ENCODE results near the gene ST3GAL3. TPM values are rescaled to one million over a fixed set of nuclear protein-coding genes. Genes with fewer than 3 reads are reported as not detected.
A peak's percentile ranks its signal among the peaks of the same experiment; 100 is the strongest.

Gene ST3GAL3
- total RNA-seq, 1 donor from 2014 or later, result 15.7 TPM

DNA sequence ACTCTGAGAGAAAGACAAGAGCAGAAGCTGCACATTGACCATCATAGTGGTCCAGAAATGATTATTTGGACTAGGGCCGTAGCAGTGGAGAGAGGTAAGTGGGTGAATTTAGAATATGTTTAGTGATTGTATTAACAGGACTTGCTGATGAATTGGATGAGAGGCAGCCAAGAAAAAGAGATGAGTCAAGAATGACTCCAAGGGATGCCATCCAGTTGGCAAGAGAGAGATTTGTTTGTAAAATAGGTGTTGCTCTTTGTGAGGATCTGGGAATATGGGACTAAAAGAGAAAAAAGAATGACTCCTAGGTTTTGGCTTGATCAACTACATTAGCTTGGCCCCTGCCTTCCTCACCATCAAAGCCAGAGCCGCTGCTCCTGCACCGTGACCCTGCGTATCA, 172.1 kb downstream of the ST3GAL3 start:
- DNase-seq, result no peak

DNA sequence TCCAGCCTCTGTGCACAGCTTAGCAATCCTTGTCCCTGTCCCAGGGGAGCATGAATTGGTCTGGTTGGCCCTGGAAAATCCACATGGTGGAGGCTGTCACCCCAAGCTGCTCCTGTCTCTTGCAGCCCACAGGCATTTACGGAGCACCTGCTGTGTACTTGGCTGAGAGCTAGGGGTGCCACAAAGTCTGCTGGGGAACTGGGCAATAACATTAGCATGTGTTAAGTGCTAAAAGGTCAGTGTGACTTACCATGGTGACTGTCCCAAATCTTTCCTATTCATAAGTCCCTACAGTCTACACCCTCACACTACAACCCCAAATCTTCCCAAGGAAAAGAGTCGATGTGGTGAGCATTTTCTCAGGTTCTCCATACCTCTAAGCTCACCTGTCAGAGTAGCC, 172.7 kb downstream of the ST3GAL3 start:
- no peak for DNase-seq

DNA sequence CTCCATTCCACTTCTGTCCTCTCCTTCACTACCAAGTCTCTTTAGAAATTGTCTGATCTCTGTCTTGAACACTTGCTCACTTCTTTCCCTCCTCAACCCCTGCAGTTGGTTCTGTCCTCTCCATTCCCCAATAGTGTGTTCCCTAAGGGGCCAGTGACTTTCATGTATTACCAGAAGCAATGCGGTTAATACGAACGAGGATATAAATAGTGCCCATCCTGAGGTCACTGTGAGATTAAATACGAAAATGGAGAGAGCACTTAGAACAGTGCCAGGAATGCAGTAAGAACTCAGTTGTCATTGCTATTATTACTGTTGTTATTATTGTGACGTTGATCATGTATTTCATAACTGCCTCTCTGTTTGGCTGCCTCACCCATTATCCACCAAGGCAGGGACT, 173.3 kb downstream of the ST3GAL3 start:
- DNase-seq, result no peak

DNA sequence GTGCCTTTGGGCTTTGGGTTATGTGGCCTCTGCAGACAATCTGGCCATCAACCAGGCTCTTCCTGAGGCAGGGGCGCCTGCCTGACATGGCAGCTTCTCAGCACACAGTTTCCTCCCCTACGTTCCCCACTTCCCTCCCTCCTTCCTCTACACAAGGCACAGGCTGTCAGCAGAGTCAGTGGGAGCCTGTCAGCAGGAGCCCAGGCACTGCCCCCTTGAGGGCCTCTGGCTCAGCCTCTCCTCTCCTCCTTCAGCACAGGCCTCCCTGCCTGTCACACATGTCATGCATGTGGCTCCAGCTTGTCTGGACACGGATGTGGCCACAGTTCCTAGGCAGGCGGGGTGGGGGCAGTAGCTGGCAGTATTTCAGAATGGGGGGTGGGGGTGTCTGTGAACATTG, 174.1 kb downstream of the ST3GAL3 start:
- peak; percentile 48 for DNase-seq

DNA sequence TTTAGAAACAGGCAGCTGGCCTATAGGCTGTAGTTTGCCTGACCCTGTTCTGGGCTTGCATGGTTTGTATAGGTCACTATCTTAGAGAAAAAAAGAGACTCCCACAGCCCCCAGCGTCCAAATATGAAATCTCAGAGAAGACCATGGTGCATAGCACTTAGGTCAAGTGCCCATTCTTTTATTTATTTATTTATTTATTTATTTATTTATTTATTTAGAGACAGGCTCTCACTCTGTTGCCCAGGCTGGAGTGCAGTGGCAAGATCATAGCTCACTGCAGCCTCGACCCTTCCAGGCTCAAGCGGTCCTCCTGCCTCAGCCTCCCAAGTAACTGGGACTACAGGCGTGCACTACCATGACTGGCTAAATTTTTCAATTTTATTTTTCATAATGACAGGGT, 175.4 kb downstream of the ST3GAL3 start:
- no peak for DNase-seq

DNA sequence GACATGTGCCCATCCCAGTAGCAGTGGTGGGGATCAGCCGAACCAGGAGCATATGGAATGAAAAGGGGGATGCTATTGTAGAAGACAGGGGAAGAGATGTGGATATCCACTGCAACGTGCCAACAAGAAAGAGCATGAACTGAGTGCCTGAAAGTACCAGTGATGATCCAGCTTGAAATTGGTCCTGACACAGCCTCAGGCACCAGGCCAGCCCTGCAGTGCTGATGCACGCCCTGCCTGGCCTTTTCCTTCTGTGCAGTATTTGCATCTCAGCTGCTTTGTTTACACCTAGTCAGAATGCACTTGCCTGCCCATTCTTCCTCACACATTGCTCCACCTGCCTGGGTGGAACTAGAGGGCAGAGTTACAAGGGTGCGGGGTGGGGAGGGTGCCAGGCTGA, 176.0 kb downstream of the ST3GAL3 start:
- DNase-seq, result no peak

DNA sequence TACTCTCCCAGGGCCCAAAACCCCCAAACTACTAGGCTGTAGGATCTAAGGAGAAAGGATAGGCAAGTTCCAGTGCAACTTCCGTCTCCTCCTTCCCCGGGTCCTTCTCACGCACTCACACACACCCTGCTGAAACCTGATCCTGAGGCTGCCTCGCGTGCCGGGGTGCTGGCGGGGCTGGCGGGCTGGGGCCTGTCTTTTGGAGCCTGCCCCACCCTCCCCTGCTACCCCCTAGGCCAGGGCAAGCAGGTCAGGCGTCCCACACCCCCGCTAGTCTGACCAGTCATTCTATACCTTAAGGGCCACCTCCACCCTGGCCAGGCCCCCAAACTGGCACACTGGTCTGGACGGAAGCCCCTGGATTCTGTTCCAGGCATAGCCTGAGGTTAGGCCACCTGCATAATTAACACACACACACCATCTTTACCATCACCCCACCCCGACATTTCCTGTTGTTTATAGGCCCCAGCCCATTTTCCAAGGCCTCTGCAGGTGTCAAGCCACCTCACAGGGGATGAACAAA, 178.0 kb downstream of the ST3GAL3 start:
- no peak for DNase-seq

DNA sequence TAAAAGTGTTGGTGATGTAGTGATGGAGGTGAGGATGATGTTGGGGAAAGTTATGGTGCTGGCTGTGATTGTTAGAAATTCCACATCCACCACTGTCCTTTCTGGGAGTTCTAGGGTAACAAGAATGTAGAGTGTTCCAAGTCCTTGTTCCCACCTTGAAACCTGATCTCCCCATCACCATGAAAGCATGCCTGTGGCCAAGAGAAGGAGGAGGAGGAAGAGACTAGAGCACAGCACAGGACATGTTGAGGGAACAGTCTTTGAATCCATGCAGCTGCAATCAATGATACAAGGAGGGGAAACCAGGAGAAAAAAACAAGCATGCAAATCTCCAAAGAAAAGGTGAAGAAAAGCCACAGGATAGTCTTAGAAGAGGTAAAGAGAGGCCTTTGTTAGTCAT, 180.4 kb downstream of the ST3GAL3 start:
- no peak for DNase-seq

DNA sequence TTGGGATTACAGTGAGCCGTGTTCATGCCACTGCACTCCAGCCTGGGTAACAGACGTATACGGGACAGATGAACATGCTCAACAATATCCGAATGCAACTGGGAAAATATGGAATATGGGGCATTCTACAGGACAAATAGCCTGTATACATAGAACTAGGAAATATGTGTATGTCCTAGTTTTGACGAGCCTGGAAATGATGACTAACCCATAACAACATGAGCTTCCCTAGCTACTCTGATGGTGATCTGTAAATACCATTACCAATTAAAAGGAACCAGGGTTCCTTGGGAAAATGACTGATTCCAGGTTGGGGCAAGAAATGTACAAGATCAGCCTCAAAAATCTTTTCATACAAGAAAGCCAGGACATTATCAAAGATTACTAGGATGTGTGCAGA, 183.5 kb downstream of the ST3GAL3 start:
- no peak for DNase-seq

DNA sequence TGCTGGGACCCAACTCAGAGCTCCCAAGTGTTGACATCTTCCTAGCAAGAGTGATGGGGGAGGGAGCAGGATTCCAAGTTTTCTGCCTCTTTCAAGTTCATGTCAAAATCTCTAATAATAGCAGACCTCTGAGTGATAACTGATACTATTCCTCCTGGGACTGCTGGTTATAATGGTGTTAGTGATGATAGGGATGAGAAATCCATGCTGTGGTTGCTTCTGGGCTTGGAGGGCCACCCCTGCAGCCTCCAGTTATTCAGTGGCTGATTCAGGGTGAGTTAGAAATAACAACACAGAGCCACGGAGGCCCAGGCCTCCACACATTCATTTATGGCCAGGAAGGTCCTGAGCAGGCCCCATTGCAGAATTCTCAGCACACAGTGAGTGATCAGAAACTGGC, 185.7 kb downstream of the ST3GAL3 start:
- no peak for DNase-seq

DNA sequence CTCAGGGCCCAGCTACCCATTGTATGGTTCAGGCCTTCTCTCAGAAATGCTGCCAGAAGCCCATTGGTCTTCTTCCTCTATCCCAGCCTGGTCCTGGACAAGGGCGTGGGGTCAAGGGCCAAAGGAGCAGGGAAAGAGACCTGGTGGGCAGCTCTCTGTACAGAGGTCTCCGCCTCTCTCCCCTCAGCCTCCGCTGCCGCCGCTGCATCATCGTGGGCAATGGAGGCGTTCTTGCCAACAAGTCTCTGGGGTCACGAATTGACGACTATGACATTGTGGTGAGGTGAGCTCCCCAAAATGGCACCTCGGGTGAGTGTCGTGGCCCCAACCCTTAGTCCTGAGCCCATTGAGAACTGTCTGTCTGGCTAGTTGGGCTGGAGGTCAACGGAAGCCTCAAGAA, 191.6 kb downstream of the ST3GAL3 start:
- no peak for DNase-seq

DNA sequence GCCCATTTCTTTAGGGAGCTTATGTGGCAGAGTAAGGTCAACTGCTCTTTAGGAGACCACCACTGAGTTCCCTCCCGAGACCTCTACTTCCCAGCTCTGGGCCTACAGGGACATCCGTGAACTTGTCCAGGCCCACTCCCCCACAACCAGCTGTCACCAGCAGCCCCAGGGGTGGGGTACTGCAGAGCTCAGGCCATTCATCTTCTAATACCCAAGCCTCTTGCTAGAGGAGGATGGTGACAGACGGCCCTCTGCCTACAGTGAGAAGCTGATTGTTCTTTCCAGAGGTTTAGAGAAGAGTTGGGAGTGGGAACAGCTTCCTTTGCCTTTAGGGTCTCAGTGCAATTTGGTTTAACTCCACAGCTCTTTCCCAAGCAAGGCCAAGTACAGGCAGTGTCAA, 193.1 kb downstream of the ST3GAL3 start:
- DNase-seq, result no peak

DNA sequence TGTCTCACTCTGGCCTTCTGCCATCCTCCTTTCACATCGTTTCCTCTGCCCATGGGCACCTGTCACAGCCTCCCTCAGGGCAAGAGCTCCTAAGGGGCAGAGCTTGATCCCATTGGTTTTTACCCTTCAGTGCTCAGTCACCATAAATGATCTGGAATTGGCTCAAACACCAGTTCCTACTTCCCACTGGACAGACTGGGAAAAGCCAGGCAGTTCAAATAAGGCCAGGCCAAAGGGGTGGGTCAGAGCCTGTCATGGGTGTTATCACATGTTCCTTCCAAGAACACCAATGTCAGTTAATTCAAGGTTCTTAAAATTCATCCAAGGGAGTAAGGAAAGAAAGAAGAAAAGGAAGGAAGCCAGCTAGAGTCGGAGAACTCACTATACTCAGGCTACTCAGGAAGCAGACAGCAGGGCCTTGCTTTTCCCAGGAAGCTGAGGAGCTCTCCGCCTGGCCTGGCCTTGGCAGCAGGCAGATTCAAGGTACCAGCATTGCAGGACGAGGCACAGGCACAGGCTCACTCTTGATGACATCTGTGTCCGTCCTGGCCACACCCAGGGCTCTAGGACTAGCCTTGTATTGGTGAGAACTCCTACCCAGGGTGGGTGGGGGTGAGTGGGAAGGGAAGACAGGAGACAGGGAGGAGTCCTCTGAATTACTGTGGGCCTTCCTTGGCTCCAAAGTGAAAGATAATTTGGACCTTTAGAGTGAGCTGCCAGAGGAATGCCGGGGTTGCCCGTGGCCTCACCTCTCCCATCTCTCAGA, 194.0 kb downstream of the ST3GAL3 start:
- DNase-seq, result no peak

DNA sequence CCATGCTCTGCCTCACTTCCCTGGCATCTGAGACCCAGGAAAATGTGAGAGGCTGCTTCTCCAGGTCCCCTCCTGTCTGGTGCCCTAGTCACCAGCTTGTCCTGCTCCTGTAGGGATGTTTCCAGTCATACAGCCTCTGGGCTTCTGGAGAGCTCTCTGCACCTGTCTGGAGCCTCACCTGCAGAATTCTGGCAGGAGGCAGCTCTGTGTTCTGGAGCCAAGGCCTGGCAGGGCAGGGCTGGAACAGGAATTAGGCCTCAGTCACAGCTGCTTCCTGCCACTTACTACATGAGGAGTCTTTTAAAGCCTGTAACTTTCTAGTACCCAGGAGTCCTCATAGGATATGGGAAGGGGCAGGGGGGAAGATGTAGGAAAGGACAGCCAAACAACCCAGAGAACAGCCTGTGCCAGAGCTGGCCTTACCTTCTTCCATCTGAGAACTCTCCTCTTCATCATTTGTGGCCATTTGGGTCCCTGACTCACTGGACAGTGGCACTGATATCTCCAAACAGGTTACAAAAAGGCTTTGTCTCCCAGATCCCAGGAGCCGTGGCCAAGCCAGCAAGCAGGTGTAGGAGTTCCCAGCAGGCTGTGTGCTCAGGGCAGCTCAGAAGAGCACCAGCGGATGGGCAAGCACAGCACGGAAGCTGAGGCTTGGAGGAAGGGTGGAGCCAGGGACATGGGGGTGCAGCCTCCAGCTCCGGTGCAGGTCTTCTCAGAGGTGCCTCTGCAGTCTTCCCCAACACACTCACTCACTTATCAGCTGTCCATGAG, 194.9 kb downstream of the ST3GAL3 start:
- DNase-seq, result no peak

DNA sequence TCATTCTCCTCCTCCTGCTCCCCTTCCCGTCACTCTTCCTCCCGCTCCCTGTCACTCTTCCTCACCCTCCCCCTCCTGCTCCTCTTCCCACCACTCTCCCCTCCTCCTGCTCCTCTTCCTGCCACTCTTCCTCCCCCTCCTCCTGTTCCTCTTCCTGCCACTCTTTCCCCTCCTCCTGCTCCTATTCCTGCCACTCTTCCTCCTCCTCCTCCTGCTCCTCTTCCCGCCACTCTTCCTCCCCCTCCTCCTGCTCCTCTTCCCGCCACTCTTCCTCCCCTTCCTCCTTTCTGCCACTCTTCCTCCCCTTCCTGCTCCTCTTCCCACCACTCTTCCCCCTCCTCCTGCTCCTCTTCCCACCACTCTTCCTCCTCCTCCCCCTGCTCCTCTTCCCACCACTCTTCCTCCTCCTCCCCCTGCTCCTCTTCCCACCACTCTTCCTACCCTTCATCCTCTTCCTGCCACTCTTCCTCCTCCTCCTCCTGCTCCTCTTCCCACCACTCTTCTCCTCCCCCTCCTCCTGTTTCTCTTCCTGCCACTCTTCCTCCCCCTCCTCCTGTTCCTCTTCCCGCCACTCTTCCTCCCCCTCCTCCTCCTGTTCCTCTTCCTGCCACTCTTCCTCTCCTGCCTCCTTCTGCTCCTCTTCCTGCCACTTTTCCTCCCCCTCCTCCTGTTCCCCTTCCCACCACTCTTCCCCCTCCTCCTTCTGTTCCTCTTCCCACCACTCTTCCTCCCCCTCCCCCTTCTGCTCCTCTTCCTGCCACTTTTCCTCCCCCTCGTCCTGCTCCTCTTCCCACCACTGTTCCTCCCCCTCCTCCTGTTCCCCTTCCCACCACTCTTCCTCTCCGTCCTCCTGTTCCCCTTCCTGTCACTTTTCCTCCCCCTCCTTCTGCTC, 197.6 kb downstream of the ST3GAL3 start:
- DNase-seq, result no peak

DNA sequence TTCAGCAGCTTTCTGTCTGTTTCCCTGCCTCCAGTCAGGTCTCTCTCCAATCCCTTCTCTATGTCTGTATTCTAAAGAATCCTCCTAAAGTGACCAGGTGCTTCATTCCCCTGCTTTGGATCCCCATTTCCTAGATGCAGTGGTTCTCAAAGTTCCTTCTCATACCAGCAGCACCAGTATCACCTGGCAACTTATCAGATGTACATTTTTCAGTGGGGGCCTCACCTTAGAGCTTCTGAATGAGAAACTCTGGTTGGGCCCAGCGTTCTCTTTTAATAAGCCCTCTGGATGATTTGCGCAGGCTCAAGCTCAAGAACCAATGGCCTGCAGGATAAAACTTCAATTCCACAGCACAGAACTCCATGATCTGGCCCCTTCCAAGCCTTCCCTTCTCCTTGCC, 200.9 kb downstream of the ST3GAL3 start:
- DNase-seq, result no peak

DNA sequence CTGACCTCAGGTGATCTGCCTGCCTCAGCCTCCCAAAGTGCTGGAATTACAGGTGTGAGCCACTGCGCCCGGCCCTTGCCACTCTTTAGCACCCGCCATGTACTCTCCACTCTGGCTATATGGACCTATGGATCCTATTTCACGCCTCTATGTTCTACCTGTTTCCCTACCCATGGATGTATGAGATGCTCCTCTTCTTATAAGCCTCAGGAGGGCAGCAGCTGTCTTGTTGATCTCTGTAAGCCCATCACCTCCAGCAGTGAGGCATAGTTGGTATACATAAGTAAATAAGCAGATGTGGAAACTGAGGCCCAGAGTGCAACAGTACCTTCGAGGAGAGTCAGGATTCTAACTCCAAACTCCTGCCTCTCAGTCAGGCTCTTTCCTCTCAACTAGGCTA, 201.5 kb downstream of the ST3GAL3 start:
- no peak for DNase-seq

DNA sequence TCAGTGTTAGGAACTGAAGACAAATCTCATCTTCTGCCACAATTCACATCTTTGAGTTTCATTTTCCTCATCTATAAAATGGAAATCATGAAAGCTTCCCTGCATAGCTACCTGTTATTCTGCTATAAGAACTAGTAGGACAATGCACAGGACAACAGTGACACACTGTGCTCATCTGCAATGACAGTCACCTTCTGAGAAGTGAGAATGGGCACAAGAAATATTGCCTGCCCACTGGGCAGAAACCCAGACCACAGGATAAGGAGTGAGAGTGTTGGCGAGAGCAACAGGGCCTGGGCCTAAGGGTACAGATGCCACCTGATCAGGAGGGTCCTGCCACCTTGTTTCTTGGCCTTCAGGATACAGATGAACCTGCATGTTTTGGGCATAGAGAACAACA, 203.0 kb downstream of the ST3GAL3 start:
- DNase-seq, result no peak

DNA sequence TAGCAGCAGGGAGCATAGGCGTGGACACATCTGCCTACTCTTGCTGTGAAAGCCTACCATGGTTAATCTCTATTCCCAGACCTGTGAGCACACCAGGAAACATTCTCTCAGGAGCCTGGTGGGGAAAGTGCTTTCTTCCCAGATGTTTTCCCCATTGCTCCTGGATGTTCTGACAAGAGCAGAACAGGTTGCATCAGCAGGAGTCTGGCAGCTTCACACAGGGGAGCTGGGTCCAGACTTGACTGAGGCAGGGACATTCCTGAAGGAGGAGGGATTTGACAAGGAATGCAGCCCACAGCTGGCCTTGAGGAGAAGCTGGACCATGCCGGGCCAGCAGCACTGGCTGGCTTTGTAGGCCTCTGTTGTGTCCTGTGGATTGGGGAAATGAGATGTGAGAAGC, 205.3 kb downstream of the ST3GAL3 start:
- DNase-seq, result no peak

DNA sequence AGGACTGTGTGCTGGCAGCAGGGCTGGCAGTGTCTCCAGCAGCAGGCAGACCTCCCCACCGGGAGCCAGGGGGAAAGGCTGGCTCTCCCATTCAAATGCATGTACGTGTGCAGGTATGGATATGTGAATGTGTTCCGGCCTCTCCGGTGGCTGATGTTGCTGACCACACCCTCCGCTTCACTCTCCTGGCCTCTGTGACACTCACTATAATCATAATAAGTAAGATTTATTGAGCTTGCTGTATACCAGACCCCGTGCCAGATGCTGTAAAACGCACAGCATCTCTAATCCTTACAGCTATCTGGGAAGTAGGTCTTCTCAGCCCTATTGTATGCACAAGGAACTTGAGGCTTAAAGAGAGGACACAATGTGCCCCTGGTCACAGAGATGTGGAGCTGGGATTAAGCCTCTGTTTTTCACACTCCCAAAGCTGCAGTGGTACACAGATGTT, 205.7 kb downstream of the ST3GAL3 start:
- no peak for DNase-seq

DNA sequence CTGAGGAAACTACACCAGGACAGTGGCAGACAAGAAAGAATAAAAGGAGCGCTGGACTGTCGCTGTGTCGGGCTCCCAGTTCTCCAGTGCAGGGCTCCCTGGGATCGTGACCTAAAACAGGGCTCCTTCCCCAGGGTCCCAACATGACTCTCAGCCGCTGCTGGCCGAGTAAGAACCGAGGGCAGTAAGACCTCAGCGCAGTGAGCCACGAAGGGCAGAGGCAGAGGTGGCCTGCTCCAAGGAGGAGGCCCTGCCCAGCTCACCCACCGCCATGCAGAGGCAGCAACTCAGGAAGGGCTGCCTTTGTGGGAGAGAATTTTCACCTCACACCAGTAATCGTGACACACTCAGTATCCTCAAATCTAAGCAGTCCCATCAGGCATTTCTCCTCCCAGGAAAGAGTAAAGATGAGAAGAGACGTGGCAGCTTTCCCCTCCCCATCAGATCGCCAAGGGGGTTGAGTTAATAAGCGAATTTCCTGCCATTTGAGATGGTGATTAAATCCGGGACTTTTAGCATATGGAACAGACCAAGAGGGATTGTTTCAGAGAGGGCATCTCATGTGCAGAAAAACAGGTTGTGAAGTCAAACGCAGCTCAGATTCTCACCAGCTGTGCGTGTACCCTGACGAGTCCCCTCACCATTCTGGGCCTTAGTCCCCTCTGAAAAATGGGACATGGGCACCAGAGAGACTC, 206.5 kb downstream of the ST3GAL3 start:
- no peak for DNase-seq
